C4-2B (cell line): ENCODE data around the gene ACHE.
"Not testable (repeated sequence)": the region's sequence is repeated elsewhere in the genome, so short reads cannot be mapped to it uniquely, and the experiment has no call there.

Source experiments
- H3K27ac ChIP-seq: fragments of 450-650 bp; 2 replicates; pipeline ENCODE4 v1.5.1; 2017
- CTCF ChIP-seq: fragments of 450-650 bp; conservative IDR thresholded peaks from 2 replicates; pipeline ENCODE4 v1.5.1; 2017; ENCODE audit warnings: mild to moderate bottlenecking
- ZFX ChIP-seq: fragments of 450-650 bp; IDR thresholded peaks from 2 replicates; pipeline ENCODE4 v1.6.1; 2017

Gene ACHE

DNA sequence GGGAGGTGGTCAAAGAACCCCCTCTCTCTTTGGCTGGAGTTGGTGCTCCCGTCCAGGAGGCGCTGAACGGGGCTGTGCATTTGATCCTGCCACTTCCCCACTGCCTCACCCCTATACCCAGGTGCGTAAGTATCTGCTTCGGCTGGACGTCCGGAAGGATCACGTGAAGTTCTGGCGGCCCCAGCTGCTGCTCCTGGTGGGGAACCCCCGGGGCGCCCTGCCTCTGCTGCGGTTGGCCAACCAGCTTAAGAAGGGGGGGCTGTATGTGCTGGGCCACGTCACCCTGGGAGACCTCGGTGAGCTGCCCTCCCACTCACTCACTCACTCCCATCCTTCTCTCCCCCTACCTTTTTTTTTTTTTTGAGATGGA lies 34.1 kb downstream of the ACHE start:
- H3K27ac ChIP-seq, result no peak overlapping the region

DNA sequence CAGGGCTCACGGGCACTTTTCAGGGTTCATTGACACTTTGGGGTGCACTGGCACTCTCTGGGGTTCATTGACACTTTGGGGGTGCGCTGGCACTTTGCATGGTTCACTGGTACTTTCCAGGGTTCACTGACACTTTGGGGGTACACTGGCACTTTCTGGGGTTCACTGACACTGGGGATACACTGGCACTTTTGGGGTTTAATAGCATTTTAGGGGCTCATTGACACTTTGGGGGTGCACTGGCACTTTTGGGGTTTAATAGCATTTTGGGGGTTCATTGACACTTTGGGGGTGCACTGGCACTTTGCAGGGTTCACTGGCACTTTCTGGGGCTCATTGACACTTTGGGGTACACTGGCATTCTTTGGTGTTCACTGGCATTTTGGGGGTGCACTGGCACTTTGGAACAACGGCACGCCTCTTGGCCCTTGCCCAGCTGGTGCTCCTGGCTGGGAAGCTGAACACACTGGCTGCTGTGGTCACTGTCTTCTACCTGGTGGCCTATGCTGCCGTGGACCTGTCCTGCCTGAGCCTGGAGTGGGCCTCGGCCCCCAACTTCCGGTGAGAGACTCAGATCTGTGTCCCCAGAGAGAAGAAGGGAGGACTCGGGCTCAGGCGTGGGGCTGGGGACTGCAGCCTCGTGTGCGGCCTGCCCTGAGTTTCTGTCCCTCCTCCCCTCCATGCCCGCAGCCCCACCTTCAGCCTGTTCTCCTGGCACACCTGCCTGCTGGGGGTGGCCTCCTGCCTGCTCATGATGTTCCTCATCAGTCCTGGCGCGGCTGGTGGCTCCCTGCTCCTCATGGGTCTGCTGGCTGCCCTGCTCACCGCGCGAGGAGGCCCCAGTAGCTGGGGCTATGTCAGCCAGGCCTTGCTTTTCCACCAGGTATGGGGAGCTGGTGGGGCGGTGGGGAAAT lies 34.7 kb downstream of the ACHE start:
- no peak overlapping the region for H3K27ac ChIP-seq
- TF ChIP-seq CTCF (no peak), ZFX (no peak)

More for the DNA sequence above, 34.1 kb downstream of the ACHE start:
- TF ChIP-seq ZFX, result no peak
- TF ChIP-seq CTCF, result no peak

DNA sequence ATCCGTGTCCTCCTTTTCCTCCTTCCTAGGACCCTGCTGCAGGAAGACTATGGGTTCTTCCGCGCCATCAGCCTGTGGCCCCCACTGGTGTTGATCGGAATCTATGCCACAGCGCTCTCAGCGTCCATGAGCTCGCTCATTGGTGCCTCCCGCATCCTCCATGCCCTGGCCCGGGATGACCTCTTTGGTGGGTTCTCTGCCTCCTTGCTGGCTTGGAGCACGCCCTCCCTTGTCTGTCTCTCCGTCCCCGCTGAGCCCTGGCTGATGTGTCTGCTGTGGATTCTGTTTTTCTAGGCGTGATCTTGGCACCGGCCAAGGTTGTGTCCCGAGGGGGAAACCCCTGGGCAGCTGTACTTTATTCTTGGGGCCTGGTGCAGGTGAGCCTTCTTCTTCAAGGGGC lies 35.8 kb downstream of the ACHE start:
- TF ChIP-seq CTCF (no peak), ZFX (no peak)
- H3K27ac ChIP-seq, result no peak overlapping the region

GRCh38 chr7:100856871-100857282 lies 38.8 kb downstream of the ACHE start:
- TF ChIP-seq ZFX, result no peak
- TF ChIP-seq CTCF, result no peak
- H3K27ac ChIP-seq, result no peak overlapping the region

DNA sequence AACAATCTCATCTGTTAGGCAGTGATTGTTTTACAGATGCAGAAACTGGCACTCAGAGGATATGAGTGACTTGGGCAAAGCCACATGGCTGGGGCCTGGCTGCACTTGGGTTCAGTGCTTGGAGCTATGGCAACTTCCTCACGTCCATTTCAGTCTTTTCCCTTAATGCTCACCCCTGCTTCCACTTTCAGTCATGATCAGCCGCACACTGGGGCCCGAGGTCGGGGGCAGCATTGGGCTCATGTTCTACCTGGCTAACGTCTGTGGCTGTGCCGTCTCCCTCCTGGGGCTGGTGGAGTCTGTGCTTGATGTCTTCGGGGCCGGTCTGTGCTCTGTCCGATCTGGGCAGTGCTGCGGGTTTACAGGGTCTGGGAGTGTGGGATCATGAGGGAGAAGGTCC lies 40.2 kb downstream of the ACHE start:
- TF ChIP-seq ZFX (no peak), CTCF (no peak)
- no peak overlapping the region for H3K27ac ChIP-seq

DNA sequence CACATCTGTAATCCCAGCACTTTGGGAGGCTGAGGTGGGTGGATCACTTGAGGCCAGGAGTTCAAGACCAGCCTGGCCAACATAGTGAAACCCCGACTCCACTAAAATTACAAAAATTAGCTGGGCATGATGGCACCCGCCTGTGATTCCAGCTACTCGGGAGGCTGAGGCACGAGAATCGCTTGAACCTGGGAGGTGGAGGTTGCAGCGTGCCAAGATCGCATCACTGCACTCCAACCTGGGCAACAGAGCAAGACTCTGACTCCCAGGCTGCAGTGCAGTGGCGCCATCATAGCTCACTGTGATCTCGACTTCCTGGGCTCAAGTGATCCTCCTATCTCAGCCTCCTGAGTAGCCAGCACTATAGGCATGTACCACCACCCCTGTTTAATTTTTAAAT lies 40.8 kb downstream of the ACHE start:
- H3K27ac ChIP-seq, result not testable (repeated sequence)

DNA sequence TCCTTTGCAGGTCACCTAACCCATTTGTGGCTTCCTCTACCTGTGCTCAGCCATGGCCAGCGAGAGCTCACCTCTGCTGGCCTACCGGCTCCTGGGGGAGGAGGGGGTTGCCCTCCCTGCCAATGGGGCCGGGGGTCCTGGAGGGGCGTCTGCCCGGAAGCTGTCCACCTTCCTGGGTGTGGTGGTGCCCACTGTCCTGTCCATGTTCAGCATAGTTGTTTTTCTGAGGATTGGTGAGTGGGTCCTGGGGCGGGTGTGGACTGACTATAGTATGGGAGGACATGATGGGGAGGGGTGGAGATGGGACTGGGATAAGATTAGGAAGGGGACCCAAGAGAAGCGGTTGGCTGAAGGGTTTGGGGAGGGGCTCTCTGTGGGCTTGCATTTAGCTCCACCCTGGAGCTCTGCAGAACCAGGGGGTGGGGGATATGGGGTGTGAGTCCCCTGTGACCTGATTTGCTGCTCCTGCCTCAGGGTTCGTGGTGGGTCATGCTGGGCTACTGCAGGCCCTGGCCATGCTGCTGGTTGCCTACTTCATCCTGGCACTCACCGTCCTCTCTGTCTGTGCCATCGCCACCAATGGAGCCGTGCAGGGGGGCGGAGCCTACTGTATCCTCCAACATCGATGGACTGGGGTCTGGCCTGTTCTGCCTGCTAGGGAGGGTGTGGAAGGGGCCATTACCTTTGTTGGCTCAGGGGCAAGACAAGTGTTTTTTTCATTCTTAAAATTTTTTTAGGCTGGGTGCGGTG lies 41.4 kb downstream of the ACHE start:
- H3K27ac ChIP-seq, result no peak overlapping the region
- TF ChIP-seq CTCF, result no peak
